Fibroblast of skin of scalp (primary cell): Measurements from ENCODE around the gene PXDN.
A peak's percentile ranks its signal among the peaks of the same experiment; 100 is the strongest.

Source experiments
- DNase-seq: peaks from one replicate; pipeline ENCODE4 v3.0.0-alpha.2; 2013

PXDN gene

GRCh38 chr2:1593371-1594122 is 150.8 kb downstream of the PXDN start:
- peak; percentile 91 for DNase-seq

- DNase-seq = peak; percentile 95
These were observed 152.1 kb downstream of the PXDN start for GRCh38 chr2:1591978-1592907.

- DNase-seq = no peak
These were observed 152.9 kb downstream of the PXDN start for GRCh38 chr2:1591461-1591770.

- DNase-seq = no peak
These were observed 153.5 kb downstream of the PXDN start for GRCh38 chr2:1590596-1591460.

GRCh38 chr2:1588978-1589621 is 155.2 kb downstream of the PXDN start:
- DNase-seq = peak; percentile 67

GRCh38 chr2:1588051-1588977 is 156.0 kb downstream of the PXDN start:
- no peak for DNase-seq

GRCh38 chr2:1586923-1587840 is 157.1 kb downstream of the PXDN start:
- DNase-seq = no peak

GRCh38 chr2:1586251-1586922 is 157.9 kb downstream of the PXDN start:
- DNase-seq = no peak

GRCh38 chr2:1585635-1586034 is 158.7 kb downstream of the PXDN start:
- DNase-seq = no peak

GRCh38 chr2:1584691-1585485 is 159.4 kb downstream of the PXDN start:
- no peak for DNase-seq

- DNase-seq = no peak
These were observed 160.2 kb downstream of the PXDN start for GRCh38 chr2:1584051-1584531.

- no peak for DNase-seq
These were observed 161.4 kb downstream of the PXDN start for GRCh38 chr2:1582891-1583341.

- peak; percentile 51 for DNase-seq
These were observed 162.2 kb downstream of the PXDN start for GRCh38 chr2:1581965-1582625.
